RWPE2 (cell line): ENCODE data around the gene CASQ2.

Experiments used
- ATAC-seq: fragments of 200-7000 bp; cut with Tn5 transposase; 3 replicates; pipeline ENCODE4 v1.9.1; 2021; ENCODE audit warnings: low read depth
- DNase-seq: peaks from one replicate; pipeline ENCODE4 v3.0.0-alpha.2; 2020; ENCODE audit warnings: low spot score
- H3K27ac ChIP-seq: fragments of 450-650 bp; 2 replicates; pipeline ENCODE4 v1.5.1; 2017; ENCODE audit warnings: mild to moderate bottlenecking; ENCODE audit not compliant: poor library complexity, severe bottlenecking
- H3K27me3 ChIP-seq: fragments of 250-450 bp; sonication (Bioruptor Pico); 2 replicates; pipeline ENCODE4 v1.5.1; 2021; ENCODE audit warnings: mild to moderate bottlenecking, moderate library complexity; ENCODE audit not compliant: insufficient read depth, poor library complexity, severe bottlenecking
- H3K36me3 ChIP-seq: fragments of 250-450 bp; sonication (Bioruptor Pico); 2 replicates; pipeline ENCODE4 v1.5.1; 2020; ENCODE audit warnings: low read depth, mild to moderate bottlenecking, moderate library complexity
- H3K4me1 ChIP-seq: fragments of 250-450 bp; sonication (Bioruptor Pico); 2 replicates; pipeline ENCODE4 v1.5.1; 2021; ENCODE audit warnings: mild to moderate bottlenecking, moderate library complexity; ENCODE audit not compliant: insufficient read depth, poor library complexity, severe bottlenecking
- H3K4me3 ChIP-seq: fragments of 250-450 bp; sonication (Bioruptor Pico); 2 replicates; pipeline ENCODE4 v1.5.1; 2021; ENCODE audit warnings: mild to moderate bottlenecking, moderate library complexity; ENCODE audit not compliant: severe bottlenecking
- H3K9me3 ChIP-seq: fragments of 250-450 bp; sonication (Bioruptor Pico); 2 replicates; pipeline ENCODE4 v1.5.1; 2021; ENCODE audit warnings: mild to moderate bottlenecking, moderate library complexity; ENCODE audit not compliant: severe bottlenecking
- CTCF ChIP-seq: fragments of 450-650 bp; IDR thresholded peaks from one replicate; pipeline ENCODE4 v1.5.1; 2017; ENCODE audit warnings: mild to moderate bottlenecking, moderate library complexity; ENCODE audit not compliant: poor library complexity, severe bottlenecking

Gene CASQ2

DNA sequence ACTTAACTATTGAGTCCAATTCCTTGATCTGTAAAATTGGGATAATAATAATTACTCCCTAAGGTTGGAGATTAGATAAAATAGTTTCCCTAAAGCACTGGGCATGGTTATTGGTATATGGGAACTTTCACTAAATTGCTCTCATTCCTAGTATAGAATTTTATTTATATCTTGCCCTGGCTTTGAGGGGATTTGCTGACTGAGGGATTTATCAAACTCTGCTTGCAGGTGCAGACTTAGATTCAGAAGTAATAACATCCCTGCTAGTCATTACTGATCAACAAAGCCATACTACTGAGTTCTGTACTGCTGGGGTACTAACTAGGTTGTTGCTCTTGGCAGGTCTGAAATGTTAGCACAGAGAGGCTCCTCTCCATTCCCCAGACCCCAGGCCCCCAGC, 41.9 kb downstream of the CASQ2 start:
- TF ChIP-seq CTCF, result no peak
- H3K9me3 ChIP-seq, result no peaks in the 10 kb centered on the region
- H3K27ac ChIP-seq, result no peak overlapping the region
- DNase-seq, result no peak
- H3K36me3 ChIP-seq, result no peaks in the 10 kb centered on the region
- no peak for ATAC-seq
- H3K27me3 ChIP-seq, result no peaks in the 10 kb centered on the region
- H3K4me3 ChIP-seq, result no peak overlapping the region
- no peaks in the 10 kb centered on the region for H3K4me1 ChIP-seq

DNA sequence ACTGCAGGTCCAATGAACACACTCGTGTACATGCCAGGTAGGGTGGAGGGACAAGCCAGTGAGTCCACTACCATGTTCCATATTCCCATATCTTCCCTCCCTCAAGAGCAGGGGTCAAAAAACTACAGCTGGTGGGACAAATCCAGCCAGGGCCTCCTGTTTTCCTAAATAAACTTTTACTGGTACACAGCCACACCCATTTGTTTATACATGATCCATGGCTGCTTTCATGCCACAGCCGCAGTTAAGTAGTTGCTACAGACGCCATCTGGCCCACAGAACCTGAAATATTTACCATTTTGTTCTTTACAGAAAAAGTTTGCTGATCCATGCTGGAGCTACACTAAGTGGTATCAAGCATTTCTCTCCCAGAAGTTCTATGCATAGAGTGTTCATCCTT, 42.4 kb downstream of the CASQ2 start:
- no peak for DNase-seq
- Histone ChIP-seq H3K9me3 (no peaks in the 10 kb centered on the region), H3K4me3 (no peak overlapping the region), H3K27me3 (no peaks in the 10 kb centered on the region), H3K36me3 (no peaks in the 10 kb centered on the region), H3K27ac (no peak overlapping the region), H3K4me1 (no peaks in the 10 kb centered on the region)
- no peak for TF ChIP-seq CTCF
- no peak for ATAC-seq

DNA sequence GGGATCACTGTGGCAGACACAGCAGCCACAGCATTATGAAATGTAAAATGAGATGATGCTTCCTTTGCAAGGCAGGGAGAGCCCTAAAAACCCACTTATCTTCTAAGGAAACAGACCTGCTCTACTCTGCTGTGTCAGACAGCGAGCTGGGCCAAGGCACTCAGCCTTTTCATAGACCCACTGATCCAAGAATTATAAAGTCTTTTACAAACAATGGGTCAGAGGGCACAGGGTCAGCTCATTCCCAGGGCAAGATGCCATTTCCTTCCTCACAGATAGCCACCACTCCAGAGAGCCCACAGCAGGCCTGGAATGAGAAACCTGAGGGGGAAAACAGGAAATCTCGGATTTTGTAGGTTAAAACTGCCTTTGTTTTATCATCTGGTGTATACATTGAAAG, 42.9 kb downstream of the CASQ2 start:
- no peaks in the 10 kb centered on the region for H3K9me3 ChIP-seq
- DNase-seq (no peak), ATAC-seq (no peak)
- no peaks in the 10 kb centered on the region for H3K4me1 ChIP-seq
- no peaks in the 10 kb centered on the region for H3K27me3 ChIP-seq
- no peak overlapping the region for H3K27ac ChIP-seq
- no peak for TF ChIP-seq CTCF
- H3K36me3 ChIP-seq, result no peaks in the 10 kb centered on the region
- H3K4me3 ChIP-seq, result no peak overlapping the region

DNA sequence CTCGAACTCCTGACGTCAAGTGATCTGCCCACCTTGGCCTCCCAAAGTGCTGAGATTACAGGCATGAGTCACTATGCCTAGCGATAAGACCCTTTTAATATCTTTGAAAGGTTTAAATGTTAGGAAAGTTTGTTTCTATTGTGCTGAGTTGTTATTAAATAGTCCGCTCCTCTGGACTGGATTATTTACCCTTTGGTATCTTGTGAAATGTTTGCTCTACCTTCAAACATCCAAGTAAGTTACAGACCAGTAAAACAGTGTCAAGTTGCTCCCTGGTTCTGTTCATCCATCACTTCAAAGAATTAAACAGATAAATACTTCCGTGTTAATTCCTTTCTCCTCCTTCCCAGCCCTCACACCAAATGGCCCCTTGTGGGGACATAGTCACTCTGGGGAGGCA, 44.8 kb downstream of the CASQ2 start:
- Histone ChIP-seq H3K36me3 (no peaks in the 10 kb centered on the region), H3K4me1 (no peaks in the 10 kb centered on the region), H3K27me3 (no peaks in the 10 kb centered on the region), H3K4me3 (no peak overlapping the region), H3K27ac (no peak overlapping the region), H3K9me3 (no peaks in the 10 kb centered on the region)
- ATAC-seq (no peak), DNase-seq (no peak)
- no peak for TF ChIP-seq CTCF

GRCh38 chr1:115722221-115722620, 46.3 kb downstream of the CASQ2 start:
- no peaks in the 10 kb centered on the region for H3K36me3 ChIP-seq
- H3K27me3 ChIP-seq, result no peaks in the 10 kb centered on the region
- ATAC-seq, result no peak
- DNase-seq, result no peak
- no peaks in the 10 kb centered on the region for H3K4me1 ChIP-seq
- no peak overlapping the region for H3K4me3 ChIP-seq
- no peaks in the 10 kb centered on the region for H3K9me3 ChIP-seq
- no peak overlapping the region for H3K27ac ChIP-seq
- no peak for TF ChIP-seq CTCF
